Osteocyte (in vitro differentiated cells): ENCODE measurements around the gene ANKRD44. TPM values are rescaled to one million over a fixed set of nuclear protein-coding genes. Genes with fewer than 3 reads are reported as not detected.

Experiments used
- DNase-seq: peaks from one replicate; pipeline ENCODE4 v3.0.0; 2021; ENCODE audit warnings: mixed read lengths; ENCODE audit not compliant: unreplicated experiment; ENCODE audit errors: extremely low spot score
- H3K27ac Mint-ChIP-seq: one replicate; pipeline ENCODE4 v1.8.0; 2021; ENCODE audit warnings: mild to moderate bottlenecking, mixed read lengths; ENCODE audit not compliant: unreplicated experiment
- H3K27me3 Mint-ChIP-seq: one replicate; pipeline ENCODE4 v1.8.0; 2021; ENCODE audit warnings: mixed read lengths; ENCODE audit not compliant: unreplicated experiment
- H3K36me3 Mint-ChIP-seq: one replicate; pipeline ENCODE4 v1.8.0; 2021; ENCODE audit warnings: mixed read lengths; ENCODE audit not compliant: unreplicated experiment
- H3K4me1 Mint-ChIP-seq: one replicate; pipeline ENCODE4 v1.8.0; 2021; ENCODE audit warnings: mixed read lengths; ENCODE audit not compliant: unreplicated experiment
- H3K4me3 Mint-ChIP-seq: one replicate; pipeline ENCODE4 v1.8.0; 2021; ENCODE audit warnings: mild to moderate bottlenecking, moderate library complexity, mixed read lengths; ENCODE audit not compliant: unreplicated experiment
- H3K9me3 Mint-ChIP-seq: one replicate; pipeline ENCODE4 v1.8.0; 2021; ENCODE audit warnings: mixed read lengths; ENCODE audit not compliant: unreplicated experiment
- CTCF ChIP-seq: fragments of 200-600 bp; sonication (generic); IDR thresholded peaks from 2 replicates; pipeline ENCODE4 v1.5.0; 2021; ENCODE audit warnings: antibody characterized with exemption, mild to moderate bottlenecking, moderate library complexity
- total RNA-seq: library from RNA; stranded (reverse); gene quantifications from 2 replicates; pipeline ENCODE4 v1.2.1, GENCODE V29; 2021

The ANKRD44 gene
- total RNA-seq, 1 donor from 2014 or later, result 16.6 TPM

DNA sequence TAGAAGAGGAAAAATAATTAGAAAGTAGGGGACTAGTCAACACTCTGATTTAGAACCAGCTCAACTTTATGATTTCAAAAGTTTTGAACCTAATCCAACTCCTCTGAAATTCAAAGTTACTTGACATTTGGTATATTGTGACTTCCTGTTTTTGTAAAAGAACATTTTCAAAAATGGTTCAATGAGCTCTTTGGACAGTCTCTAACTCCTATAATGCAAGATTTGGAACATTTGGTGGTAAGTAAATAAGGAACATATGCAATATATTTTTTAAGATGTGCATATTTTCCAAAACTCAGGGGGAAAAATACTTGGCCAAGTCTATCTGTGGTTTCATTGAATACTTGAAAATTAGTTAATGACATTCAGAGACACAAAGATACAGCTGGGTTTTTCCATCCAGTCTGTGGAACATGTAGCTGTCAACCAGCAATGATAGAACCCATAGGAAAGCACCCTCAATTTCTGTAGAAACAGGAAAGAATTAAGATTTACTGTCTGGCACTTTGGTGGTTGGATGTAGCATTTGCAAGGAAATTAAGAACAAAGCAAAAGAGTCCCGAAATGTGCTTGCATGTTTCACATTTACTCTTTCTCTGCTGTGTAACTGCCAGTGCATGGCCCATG, 17.0 kb upstream of the ANKRD44 start:
- no peak overlapping the region for H3K27ac Mint-ChIP-seq
- H3K4me1 Mint-ChIP-seq, result peaks cover 11% of the 10 kb centered on the region
- H3K4me3 Mint-ChIP-seq, result no peak overlapping the region

DNA sequence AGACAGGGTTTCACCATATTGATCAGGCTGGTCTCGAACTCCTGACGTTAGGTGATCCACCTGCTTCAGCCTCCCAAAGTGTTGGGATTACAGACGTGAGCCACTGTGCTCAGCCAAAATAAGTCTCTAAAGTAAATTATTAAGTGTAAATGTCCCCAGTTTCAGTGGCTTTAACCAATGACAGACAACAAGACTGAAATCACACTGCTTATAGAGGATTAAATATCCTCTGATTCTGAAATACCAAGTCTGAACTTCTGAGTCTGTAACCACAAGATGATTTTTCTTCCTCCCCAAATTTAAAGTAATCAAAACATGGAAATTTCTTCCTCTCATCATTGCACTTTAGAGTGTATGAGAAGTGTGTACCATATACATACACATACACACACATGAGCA, 16.5 kb upstream of the ANKRD44 start:
- Mint-ChIP-seq H3K27me3 (peaks cover 11% of the 10 kb centered on the region), H3K27ac (no peak overlapping the region), H3K9me3 (no peaks in the 10 kb centered on the region), H3K36me3 (no peaks in the 10 kb centered on the region), H3K4me3 (no peak overlapping the region), H3K4me1 (peaks cover 11% of the 10 kb centered on the region)
- TF ChIP-seq CTCF, result no peak
- no peak for DNase-seq

More for the DNA sequence above, 17.0 kb upstream of the ANKRD44 start:
- TF ChIP-seq CTCF, result no peak
- H3K36me3 Mint-ChIP-seq, result no peaks in the 10 kb centered on the region
- peaks cover 11% of the 10 kb centered on the region for H3K27me3 Mint-ChIP-seq
- no peaks in the 10 kb centered on the region for H3K9me3 Mint-ChIP-seq
- no peak for DNase-seq

DNA sequence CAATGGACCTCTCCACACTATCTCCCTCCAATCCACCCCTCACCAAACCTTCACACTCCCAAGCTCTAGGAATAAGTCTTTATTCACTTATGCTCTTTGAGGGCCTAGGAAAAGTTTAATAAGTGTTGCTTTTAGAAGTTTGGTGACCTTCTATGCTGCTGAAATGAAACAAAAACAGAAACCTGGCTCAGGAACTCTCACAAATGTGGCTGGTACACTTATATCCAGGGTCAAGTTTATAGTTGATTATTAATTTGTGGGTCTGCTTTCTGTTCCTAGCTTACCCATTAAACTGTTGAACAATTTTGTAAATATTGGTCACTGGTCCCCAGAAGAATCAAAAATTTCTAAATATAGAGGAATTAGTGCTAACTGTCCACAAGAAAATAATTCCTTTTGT, 14.2 kb upstream of the ANKRD44 start:
- Mint-ChIP-seq H3K27ac (no peak overlapping the region), H3K27me3 (peaks cover 11% of the 10 kb centered on the region), H3K9me3 (no peaks in the 10 kb centered on the region), H3K4me3 (no peak overlapping the region), H3K36me3 (no peaks in the 10 kb centered on the region), H3K4me1 (peaks cover 11% of the 10 kb centered on the region)
- TF ChIP-seq CTCF, result no peak
- no peak for DNase-seq

- no peak overlapping the region for H3K4me3 Mint-ChIP-seq
- H3K36me3 Mint-ChIP-seq, result no peaks in the 10 kb centered on the region
- H3K9me3 Mint-ChIP-seq, result no peaks in the 10 kb centered on the region
- H3K4me1 Mint-ChIP-seq, result peaks cover 11% of the 10 kb centered on the region
- no peak for DNase-seq
- H3K27me3 Mint-ChIP-seq, result peaks cover 11% of the 10 kb centered on the region
- no peak for TF ChIP-seq CTCF
- no peak overlapping the region for H3K27ac Mint-ChIP-seq
Observed at GRCh38 chr2:197322724-197323720, 12.4 kb upstream of the ANKRD44 start.

DNA sequence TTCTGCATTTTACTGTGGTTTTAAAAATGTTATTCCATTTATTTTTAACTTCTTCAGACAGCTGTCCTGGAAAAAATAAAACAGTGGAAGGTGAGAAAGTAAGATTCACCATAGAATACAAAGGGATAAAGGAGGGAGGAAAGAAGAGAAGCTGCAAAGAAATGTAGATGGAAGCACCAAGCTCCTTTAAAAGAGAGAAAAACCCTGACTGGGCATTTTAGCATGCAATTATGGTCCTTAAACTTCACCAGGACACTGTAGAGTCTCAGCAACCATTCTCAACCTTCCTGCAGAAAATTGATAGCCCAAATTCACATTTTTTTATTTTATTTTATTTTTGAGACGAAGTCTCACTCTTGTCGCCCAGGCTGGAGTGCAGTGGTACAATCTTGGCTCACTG, 11.6 kb upstream of the ANKRD44 start:
- H3K4me3 Mint-ChIP-seq, result no peak overlapping the region
- no peaks in the 10 kb centered on the region for H3K36me3 Mint-ChIP-seq
- no peaks in the 10 kb centered on the region for H3K9me3 Mint-ChIP-seq
- H3K27me3 Mint-ChIP-seq, result peaks cover 11% of the 10 kb centered on the region
- no peak for TF ChIP-seq CTCF
- no peak for DNase-seq
- H3K4me1 Mint-ChIP-seq, result peaks cover 2% of the 10 kb centered on the region
- H3K27ac Mint-ChIP-seq, result no peak overlapping the region
